ENCODE data around the gene ASTN1. TPM values are rescaled to one million over a fixed set of nuclear protein-coding genes. Genes with fewer than 3 reads are reported as not detected.

The ASTN1 gene
- total RNA-seq, 1 experiment from 2014 or later: 0.42 TPM

- no peak overlapping the region for H3K4me3 ChIP-seq (replicated peaks in 1 of 2; ENCODE audit: low read depth in 1 of 2, low read length in 2 of 2)
- no peak overlapping the region for H3K27ac ChIP-seq (ENCODE audit: low read depth, low read length)
- ChIA-PET POLR2A (no interaction called here), RAD21 (ENCODE audit: low non-redundant PET in 1 of 2, low total read pairs in 2 of 2, uncharacterized antibody in 2 of 2, unreplicated experiment in 2 of 2) (no interaction called here), CTCF (no interaction called here)
- H3K27me3 ChIP-seq (ENCODE audit: insufficient read depth, low read length): no peaks in the 10 kb centered on the region
- no peak overlapping the region for H3K4me2 ChIP-seq (ENCODE audit: low read length)
- intact Hi-C loops (cut with micrococcal nuclease): no loop called here
- no TSS peak for BruUV-seq (replicated peaks)
- no peaks in the 10 kb centered on the region for H3K9me3 ChIP-seq (ENCODE audit: control insufficient read depth in 1 of 2, insufficient read depth in 1 of 2, low read depth in 1 of 2, low read length in 2 of 2)
- H3K36me3 ChIP-seq (ENCODE audit: control insufficient read depth in 1 of 2, insufficient read depth in 2 of 2, low read length in 2 of 2): no peaks in the 10 kb centered on the region
- ATAC-seq (no peak), DNase-seq (ENCODE audit: low read depth, low spot score) (no peak)
- no peak overlapping the region for H3K9ac ChIP-seq (ENCODE audit: low read length)
- no peak overlapping the region for H2AFZ ChIP-seq (ENCODE audit: low read depth, low read length, poor library complexity, severe bottlenecking)
- H4K20me1 ChIP-seq (ENCODE audit: insufficient read depth): no peaks in the 10 kb centered on the region
- no peaks in the 10 kb centered on the region for H3K9me2 ChIP-seq (ENCODE audit: insufficient read depth)
- no peaks in the 10 kb centered on the region for H3K79me2 ChIP-seq (ENCODE audit: insufficient read depth, low read length)
- TF ChIP-seq SIN3A (IDR thresholded peaks at IDR 0.05; ENCODE audit: low read depth) (no peak), CTCF (IDR thresholded peaks at IDR 0.05 in 2 of 3, conservative IDR thresholded peaks at IDR 0.05 in 1 of 3; ENCODE audit: borderline replicate concordance in 1 of 3, insufficient read depth in 1 of 3, low read depth in 2 of 3, low read length in 2 of 3) (no peak), POLR2AphosphoS5 (IDR thresholded peaks at IDR 0.05; ENCODE audit: low read depth, low read length) (no peak), ZNF274 (IDR thresholded peaks at IDR 0.05; ENCODE audit: low read depth, low read length) (no peak), SP1 (IDR thresholded peaks at IDR 0.05; ENCODE audit: low read depth) (no peak), POLR2A (IDR thresholded peaks at IDR 0.05; ENCODE audit: borderline replicate concordance, extremely low read depth, insufficient read depth, insufficient read length) (no peak), REST (IDR thresholded peaks at IDR 0.05; ENCODE audit: low read depth) (no peak), JUND (IDR thresholded peaks at IDR 0.05) (no peak), CBX3 (IDR thresholded peaks at IDR 0.05; ENCODE audit: low read depth) (no peak), ELF1 (IDR thresholded peaks at IDR 0.05; ENCODE audit: borderline replicate concordance, low read depth) (no peak), ZFX (IDR thresholded peaks at IDR 0.05) (no peak), RAD21 (IDR thresholded peaks at IDR 0.05; ENCODE audit: low read depth) (no peak), TCF7L2 (IDR thresholded peaks at IDR 0.05; ENCODE audit: borderline replicate concordance, extremely low read depth, insufficient read depth, insufficient read length) (no peak), EGR1 (IDR thresholded peaks at IDR 0.05; ENCODE audit: low read depth) (no peak), EZH2phosphoT487 (IDR thresholded peaks at IDR 0.05; ENCODE audit: borderline replicate concordance) (no peak), MAX (IDR thresholded peaks at IDR 0.05) (no peak), ZBTB33 (IDR thresholded peaks at IDR 0.05; ENCODE audit: extremely low read depth, insufficient replicate concordance, low read length) (no peak)
- H3K4me1 ChIP-seq (ENCODE audit: control insufficient read depth in 1 of 2, insufficient read depth in 2 of 2, low read length in 2 of 2): no peaks in the 10 kb centered on the region
Observed at GRCh38 chr1:176863613-176864012, 300.9 kb downstream of the ASTN1 start.

Measured in HCT116 (cell line).